GM23338 (cell line): ENCODE measurements around the gene UBXN10. TPM values are rescaled to one million over a fixed set of nuclear protein-coding genes. Genes with fewer than 3 reads are reported as not detected.

Experiments used
- ATAC-seq: fragments of 200-7000 bp; cut with Tn5 transposase; 3 replicates; pipeline ENCODE4 v1.9.1; 2020
- DNase-seq: peaks from one replicate; pipeline ENCODE4 v3.0.0-alpha.2; 2015; ENCODE audit warnings: low spot score
- H2AFZ ChIP-seq: fragments of 200-600 bp; sonication (generic); 2 replicates; pipeline ENCODE4 v1.8.0; 2016; ENCODE audit warnings: antibody characterized with exemption, mild to moderate bottlenecking, moderate library complexity
- H3F3A ChIP-seq: fragments of 200-600 bp; sonication (generic); replicated peaks from 2 replicates; pipeline ENCODE4 v1.8.0; 2017; ENCODE audit warnings: antibody characterized with exemption, mixed run types, low read depth
- H3K27ac ChIP-seq: fragments of 200-600 bp; sonication (generic); 2 replicates; pipeline ENCODE4 v1.6.1; 2016; ENCODE audit warnings: low read depth
- H3K27me3 ChIP-seq: fragments of 200-600 bp; sonication (generic); 2 replicates; pipeline ENCODE4 v1.8.0; 2016; ENCODE audit warnings: mild to moderate bottlenecking, mixed run types, moderate library complexity; ENCODE audit not compliant: insufficient read depth
- H3K36me3 ChIP-seq: fragments of 200-600 bp; sonication (generic); 2 replicates; pipeline ENCODE4 v1.8.0; 2016; ENCODE audit warnings: mild to moderate bottlenecking; ENCODE audit not compliant: insufficient read depth
- H3K4me1 ChIP-seq: fragments of 200-600 bp; sonication (generic); 2 replicates; pipeline ENCODE4 v1.8.0; 2016; ENCODE audit warnings: mild to moderate bottlenecking, moderate library complexity; ENCODE audit not compliant: insufficient read depth
- H3K4me2 ChIP-seq: fragments of 200-600 bp; sonication (generic); 2 replicates; pipeline ENCODE4 v1.7.1; 2017; ENCODE audit warnings: mixed run types
- H3K4me3 ChIP-seq: fragments of 200-600 bp; sonication (generic); 2 replicates; pipeline ENCODE4 v1.6.1; 2016; ENCODE audit warnings: mixed run types
- H3K79me2 ChIP-seq: fragments of 200-600 bp; sonication (generic); replicated peaks from 2 replicates; pipeline ENCODE4 v1.8.0; 2017; ENCODE audit warnings: mild to moderate bottlenecking; ENCODE audit not compliant: insufficient read depth
- H3K9me2 ChIP-seq: fragments of 200-600 bp; sonication (generic); 2 replicates; pipeline ENCODE4 v1.8.0; 2017; ENCODE audit not compliant: insufficient read depth
- H4K20me1 ChIP-seq: fragments of 200-600 bp; sonication (generic); replicated peaks from 2 replicates; pipeline ENCODE4 v1.8.0; 2017; ENCODE audit warnings: mild to moderate bottlenecking; ENCODE audit not compliant: insufficient read depth
- H3K27ac Mint-ChIP-seq: 2 replicates; pipeline ENCODE4 v1.8.0; 2020; ENCODE audit warnings: inconsistent platforms, mild to moderate bottlenecking, moderate library complexity, mixed read lengths
- H3K27me3 Mint-ChIP-seq: 3 replicates; pipeline ENCODE4 v1.8.0; 2022; ENCODE audit warnings: low read depth, mild to moderate bottlenecking, moderate library complexity, mixed read lengths, inconsistent platforms; ENCODE audit not compliant: insufficient read depth, poor library complexity
- H3K36me3 Mint-ChIP-seq: 3 replicates; pipeline ENCODE4 v1.8.0; 2021; ENCODE audit warnings: low read depth, mild to moderate bottlenecking, inconsistent platforms, moderate library complexity, mixed read lengths
- H3K4me1 Mint-ChIP-seq: 3 replicates; pipeline ENCODE4 v1.8.0; 2020; ENCODE audit warnings: mild to moderate bottlenecking, inconsistent platforms, mixed read lengths
- H3K4me3 Mint-ChIP-seq: 3 replicates; pipeline ENCODE4 v1.8.0; 2021; ENCODE audit warnings: moderate library complexity, mild to moderate bottlenecking, inconsistent platforms, mixed read lengths
- H3K9me3 Mint-ChIP-seq: 3 replicates; pipeline ENCODE4 v1.8.0; 2020; ENCODE audit warnings: moderate library complexity, mild to moderate bottlenecking, inconsistent platforms, mixed read lengths
- CREB1 ChIP-seq: fragments of 250-450 bp; sonication (Bioruptor Pico); IDR thresholded peaks from 2 replicates; pipeline ENCODE4 v1.5.0; 2020; ENCODE audit warnings: low read depth, mild to moderate bottlenecking, moderate library complexity
- EZH2 ChIP-seq: fragments of 200-600 bp; sonication (generic); IDR thresholded peaks from one replicate; pipeline ENCODE4 v1.8.0; 2017; ENCODE audit warnings: antibody characterized with exemption, mild to moderate bottlenecking, low read depth; ENCODE audit not compliant: unreplicated experiment
- JUNB ChIP-seq: IDR thresholded peaks from one replicate; pipeline ENCODE4 v1.6.1; 2016; ENCODE audit warnings: antibody characterized with exemption; ENCODE audit not compliant: unreplicated experiment
- NANOG ChIP-seq: IDR thresholded peaks from 2 replicates; pipeline ENCODE4 v1.6.1; 2016; ENCODE audit warnings: antibody characterized with exemption, borderline replicate concordance
- POLR2AphosphoS5 ChIP-seq: IDR thresholded peaks from 2 replicates; pipeline ENCODE4 v1.6.1; 2016; ENCODE audit warnings: antibody characterized with exemption, low read depth
- ZNF114 ChIP-seq: fragments of 250-450 bp; sonication (Bioruptor Pico); IDR thresholded peaks from 2 replicates; pipeline ENCODE4 v1.5.0; 2020; ENCODE audit warnings: mild to moderate bottlenecking, moderate library complexity
- polyA plus RNA-seq: library from polyadenylated mRNA; unstranded; fragments of >200 nt; fragmentation: Nextera tagmentation; extraction: Ambion mirVana; gene quantifications from 2 replicates; pipeline ENCODE4 v1.2.1, GENCODE V29; 2016
- total RNA-seq: library from RNA; depleted of rRNA; stranded (reverse); fragments of >200 nt; shearing (Covaris generic); gene quantifications from 2 replicates; pipeline ENCODE4 v1.2.3, GENCODE V29; 2014
- TF ChIP-seq, protein P1 (sequence below): fragments of 250-450 bp; sonication (Bioruptor Pico); IDR thresholded peaks from 2 replicates; pipeline ENCODE4 v1.5.0; 2020; ENCODE audit warnings: mild to moderate bottlenecking, moderate library complexity
- TF ChIP-seq, protein P2 (sequence below), 2 experiments: fragments of 200-600 bp in 1 of 2; sonication (generic) in 1 of 2; conservative IDR thresholded peaks; 2 replicates each; pipeline versions ENCODE4 v1.5.1 to v1.6.1; 2016 to 2017; ENCODE audit warnings: antibody characterized with exemption in 2 of 2, low read depth in 2 of 2, mild to moderate bottlenecking in 2 of 2, moderate library complexity in 1 of 2
- TF ChIP-seq, protein P3 (sequence below): IDR thresholded peaks from one replicate; pipeline ENCODE4 v1.6.1; 2018; ENCODE audit warnings: antibody characterized with exemption; ENCODE audit not compliant: unreplicated experiment

UBXN10 gene
- total and polyA plus RNA-seq, 2 experiments from 2014 or later = 0.27 to 0.69 TPM

DNA sequence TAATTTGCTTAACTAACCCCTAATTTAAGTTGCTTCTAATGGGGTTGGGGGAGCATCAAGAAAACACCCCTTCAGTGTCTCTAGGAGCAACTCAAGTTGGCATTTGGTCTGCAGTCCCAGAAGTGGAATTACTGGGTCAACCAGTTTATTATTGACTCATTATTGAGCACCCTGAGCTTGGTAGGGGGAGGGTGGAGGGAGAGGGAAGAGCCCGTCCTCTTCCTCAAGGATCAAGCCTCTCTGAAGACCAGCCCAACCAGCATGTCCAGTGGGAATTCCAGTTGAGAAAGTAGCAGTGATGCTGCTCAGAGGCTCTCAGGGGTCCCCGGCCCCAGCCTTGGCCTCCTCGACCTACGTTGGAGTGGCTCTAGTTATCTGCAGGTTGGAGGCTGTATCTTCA lies 48.8 kb upstream of the UBXN10 start:
- H3K4me3 ChIP-seq = no peak overlapping the region
- ATAC-seq (no peak), DNase-seq (no peak)
- H3K27ac Mint-ChIP-seq = no peak overlapping the region
- H3K36me3 ChIP-seq = no peaks in the 10 kb centered on the region
- H3K27me3 Mint-ChIP-seq = peaks cover 3% of the 10 kb centered on the region
- H3K9me2 ChIP-seq = no peaks in the 10 kb centered on the region
- H3K27me3 ChIP-seq = no peaks in the 10 kb centered on the region
- no peak overlapping the region for H3K4me3 Mint-ChIP-seq
- peaks cover 7% of the 10 kb centered on the region; the same call in 2 of the 3 replicates for H3K9me3 Mint-ChIP-seq
- no peak overlapping the region for H2AFZ ChIP-seq
- no peak overlapping the region for H3K4me2 ChIP-seq
- no peaks in the 10 kb centered on the region for H3K4me1 Mint-ChIP-seq
- H3K79me2 ChIP-seq = no peaks in the 10 kb centered on the region
- H3F3A ChIP-seq = no peaks in the 10 kb centered on the region
- no peaks in the 10 kb centered on the region for H3K4me1 ChIP-seq
- no peak overlapping the region for H3K27ac ChIP-seq
- TF ChIP-seq, protein P1, sequence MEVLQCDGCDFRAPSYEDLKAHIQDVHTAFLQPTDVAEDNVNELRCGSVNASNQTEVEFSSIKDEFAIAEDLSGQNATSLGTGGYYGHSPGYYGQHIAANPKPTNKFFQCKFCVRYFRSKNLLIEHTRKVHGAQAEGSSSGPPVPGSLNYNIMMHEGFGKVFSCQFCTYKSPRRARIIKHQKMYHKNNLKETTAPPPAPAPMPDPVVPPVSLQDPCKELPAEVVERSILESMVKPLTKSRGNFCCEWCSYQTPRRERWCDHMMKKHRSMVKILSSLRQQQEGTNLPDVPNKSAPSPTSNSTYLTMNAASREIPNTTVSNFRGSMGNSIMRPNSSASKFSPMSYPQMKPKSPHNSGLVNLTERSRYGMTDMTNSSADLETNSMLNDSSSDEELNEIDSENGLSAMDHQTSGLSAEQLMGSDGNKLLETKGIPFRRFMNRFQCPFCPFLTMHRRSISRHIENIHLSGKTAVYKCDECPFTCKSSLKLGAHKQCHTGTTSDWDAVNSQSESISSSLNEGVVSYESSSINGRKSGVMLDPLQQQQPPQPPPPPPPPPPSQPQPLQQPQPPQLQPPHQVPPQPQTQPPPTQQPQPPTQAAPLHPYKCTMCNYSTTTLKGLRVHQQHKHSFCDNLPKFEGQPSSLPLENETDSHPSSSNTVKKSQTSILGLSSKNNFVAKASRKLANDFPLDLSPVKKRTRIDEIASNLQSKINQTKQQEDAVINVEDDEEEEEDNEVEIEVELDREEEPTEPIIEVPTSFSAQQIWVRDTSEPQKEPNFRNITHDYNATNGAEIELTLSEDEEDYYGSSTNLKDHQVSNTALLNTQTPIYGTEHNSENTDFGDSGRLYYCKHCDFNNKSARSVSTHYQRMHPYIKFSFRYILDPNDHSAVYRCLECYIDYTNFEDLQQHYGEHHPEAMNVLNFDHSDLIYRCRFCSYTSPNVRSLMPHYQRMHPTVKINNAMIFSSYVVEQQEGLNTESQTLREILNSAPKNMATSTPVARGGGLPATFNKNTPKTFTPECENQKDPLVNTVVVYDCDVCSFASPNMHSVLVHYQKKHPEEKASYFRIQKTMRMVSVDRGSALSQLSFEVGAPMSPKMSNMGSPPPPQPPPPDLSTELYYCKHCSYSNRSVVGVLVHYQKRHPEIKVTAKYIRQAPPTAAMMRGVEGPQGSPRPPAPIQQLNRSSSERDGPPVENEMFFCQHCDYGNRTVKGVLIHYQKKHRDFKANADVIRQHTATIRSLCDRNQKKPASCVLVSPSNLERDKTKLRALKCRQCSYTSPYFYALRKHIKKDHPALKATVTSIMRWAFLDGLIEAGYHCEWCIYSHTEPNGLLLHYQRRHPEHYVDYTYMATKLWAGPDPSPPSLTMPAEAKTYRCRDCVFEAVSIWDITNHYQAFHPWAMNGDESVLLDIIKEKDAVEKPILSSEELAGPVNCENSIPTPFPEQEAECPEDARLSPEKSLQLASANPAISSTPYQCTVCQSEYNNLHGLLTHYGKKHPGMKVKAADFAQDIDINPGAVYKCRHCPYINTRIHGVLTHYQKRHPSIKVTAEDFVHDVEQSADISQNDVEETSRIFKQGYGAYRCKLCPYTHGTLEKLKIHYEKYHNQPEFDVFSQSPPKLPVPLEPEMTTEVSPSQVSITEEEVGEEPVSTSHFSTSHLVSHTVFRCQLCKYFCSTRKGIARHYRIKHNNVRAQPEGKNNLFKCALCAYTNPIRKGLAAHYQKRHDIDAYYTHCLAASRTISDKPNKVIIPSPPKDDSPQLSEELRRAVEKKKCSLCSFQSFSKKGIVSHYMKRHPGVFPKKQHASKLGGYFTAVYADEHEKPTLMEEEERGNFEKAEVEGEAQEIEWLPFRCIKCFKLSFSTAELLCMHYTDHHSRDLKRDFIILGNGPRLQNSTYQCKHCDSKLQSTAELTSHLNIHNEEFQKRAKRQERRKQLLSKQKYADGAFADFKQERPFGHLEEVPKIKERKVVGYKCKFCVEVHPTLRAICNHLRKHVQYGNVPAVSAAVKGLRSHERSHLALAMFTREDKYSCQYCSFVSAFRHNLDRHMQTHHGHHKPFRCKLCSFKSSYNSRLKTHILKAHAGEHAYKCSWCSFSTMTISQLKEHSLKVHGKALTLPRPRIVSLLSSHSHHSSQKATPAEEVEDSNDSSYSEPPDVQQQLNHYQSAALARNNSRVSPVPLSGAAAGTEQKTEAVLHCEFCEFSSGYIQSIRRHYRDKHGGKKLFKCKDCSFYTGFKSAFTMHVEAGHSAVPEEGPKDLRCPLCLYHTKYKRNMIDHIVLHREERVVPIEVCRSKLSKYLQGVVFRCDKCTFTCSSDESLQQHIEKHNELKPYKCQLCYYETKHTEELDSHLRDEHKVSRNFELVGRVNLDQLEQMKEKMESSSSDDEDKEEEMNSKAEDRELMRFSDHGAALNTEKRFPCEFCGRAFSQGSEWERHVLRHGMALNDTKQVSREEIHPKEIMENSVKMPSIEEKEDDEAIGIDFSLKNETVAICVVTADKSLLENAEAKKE = no peak
- TF ChIP-seq, protein P2, sequence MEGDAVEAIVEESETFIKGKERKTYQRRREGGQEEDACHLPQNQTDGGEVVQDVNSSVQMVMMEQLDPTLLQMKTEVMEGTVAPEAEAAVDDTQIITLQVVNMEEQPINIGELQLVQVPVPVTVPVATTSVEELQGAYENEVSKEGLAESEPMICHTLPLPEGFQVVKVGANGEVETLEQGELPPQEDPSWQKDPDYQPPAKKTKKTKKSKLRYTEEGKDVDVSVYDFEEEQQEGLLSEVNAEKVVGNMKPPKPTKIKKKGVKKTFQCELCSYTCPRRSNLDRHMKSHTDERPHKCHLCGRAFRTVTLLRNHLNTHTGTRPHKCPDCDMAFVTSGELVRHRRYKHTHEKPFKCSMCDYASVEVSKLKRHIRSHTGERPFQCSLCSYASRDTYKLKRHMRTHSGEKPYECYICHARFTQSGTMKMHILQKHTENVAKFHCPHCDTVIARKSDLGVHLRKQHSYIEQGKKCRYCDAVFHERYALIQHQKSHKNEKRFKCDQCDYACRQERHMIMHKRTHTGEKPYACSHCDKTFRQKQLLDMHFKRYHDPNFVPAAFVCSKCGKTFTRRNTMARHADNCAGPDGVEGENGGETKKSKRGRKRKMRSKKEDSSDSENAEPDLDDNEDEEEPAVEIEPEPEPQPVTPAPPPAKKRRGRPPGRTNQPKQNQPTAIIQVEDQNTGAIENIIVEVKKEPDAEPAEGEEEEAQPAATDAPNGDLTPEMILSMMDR (conservative IDR thresholded peaks at IDR 0.05; ENCODE audit: low read depth in 2 of 2) = no peak
- TF ChIP-seq JUNB (no peak), POLR2AphosphoS5 (no peak), CREB1 (CRISPR knock-in tag) (no peak), EZH2 (no peak), NANOG (no peak), ZNF114 (no peak)
- TF ChIP-seq, protein P3, sequence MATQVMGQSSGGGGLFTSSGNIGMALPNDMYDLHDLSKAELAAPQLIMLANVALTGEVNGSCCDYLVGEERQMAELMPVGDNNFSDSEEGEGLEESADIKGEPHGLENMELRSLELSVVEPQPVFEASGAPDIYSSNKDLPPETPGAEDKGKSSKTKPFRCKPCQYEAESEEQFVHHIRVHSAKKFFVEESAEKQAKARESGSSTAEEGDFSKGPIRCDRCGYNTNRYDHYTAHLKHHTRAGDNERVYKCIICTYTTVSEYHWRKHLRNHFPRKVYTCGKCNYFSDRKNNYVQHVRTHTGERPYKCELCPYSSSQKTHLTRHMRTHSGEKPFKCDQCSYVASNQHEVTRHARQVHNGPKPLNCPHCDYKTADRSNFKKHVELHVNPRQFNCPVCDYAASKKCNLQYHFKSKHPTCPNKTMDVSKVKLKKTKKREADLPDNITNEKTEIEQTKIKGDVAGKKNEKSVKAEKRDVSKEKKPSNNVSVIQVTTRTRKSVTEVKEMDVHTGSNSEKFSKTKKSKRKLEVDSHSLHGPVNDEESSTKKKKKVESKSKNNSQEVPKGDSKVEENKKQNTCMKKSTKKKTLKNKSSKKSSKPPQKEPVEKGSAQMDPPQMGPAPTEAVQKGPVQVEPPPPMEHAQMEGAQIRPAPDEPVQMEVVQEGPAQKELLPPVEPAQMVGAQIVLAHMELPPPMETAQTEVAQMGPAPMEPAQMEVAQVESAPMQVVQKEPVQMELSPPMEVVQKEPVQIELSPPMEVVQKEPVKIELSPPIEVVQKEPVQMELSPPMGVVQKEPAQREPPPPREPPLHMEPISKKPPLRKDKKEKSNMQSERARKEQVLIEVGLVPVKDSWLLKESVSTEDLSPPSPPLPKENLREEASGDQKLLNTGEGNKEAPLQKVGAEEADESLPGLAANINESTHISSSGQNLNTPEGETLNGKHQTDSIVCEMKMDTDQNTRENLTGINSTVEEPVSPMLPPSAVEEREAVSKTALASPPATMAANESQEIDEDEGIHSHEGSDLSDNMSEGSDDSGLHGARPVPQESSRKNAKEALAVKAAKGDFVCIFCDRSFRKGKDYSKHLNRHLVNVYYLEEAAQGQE = no peak
- H3K36me3 Mint-ChIP-seq = peaks cover 4% of the 10 kb centered on the region; the same call in 1 of the 3 replicates
- H4K20me1 ChIP-seq = no peaks in the 10 kb centered on the region
